ENCODE measurements around the gene RIMKLB.
"Not testable (repeated sequence)": the region's sequence is repeated elsewhere in the genome, so short reads cannot be mapped to it uniquely, and the experiment has no call there.

Gene RIMKLB

DNA sequence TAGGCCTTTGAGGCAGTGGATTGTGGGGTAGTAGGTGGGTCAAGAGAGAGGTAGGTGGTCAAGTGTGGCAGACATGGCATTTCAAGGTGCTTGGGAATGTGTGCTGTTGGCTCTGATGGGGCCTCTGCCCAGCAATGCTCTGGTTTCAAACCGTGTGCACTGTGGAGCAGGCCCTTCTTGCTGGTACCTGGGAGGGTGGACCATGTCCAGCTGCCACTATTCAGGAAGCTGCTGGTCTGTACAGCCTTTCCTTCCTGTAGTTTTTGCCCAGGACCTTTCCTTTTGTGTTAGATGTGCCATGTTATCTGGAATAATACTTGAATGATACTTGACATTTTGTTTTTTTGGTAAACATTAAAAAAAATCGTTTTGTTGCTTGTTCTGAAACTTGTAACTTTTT, 14.8 kb downstream of the RIMKLB start:
- no peak for DNase-seq (ENCODE audit: low read depth)
- no peak overlapping the region for H3K4me3 ChIP-seq (ENCODE audit: low read depth, low read length)
- TF ChIP-seq, protein P1, sequence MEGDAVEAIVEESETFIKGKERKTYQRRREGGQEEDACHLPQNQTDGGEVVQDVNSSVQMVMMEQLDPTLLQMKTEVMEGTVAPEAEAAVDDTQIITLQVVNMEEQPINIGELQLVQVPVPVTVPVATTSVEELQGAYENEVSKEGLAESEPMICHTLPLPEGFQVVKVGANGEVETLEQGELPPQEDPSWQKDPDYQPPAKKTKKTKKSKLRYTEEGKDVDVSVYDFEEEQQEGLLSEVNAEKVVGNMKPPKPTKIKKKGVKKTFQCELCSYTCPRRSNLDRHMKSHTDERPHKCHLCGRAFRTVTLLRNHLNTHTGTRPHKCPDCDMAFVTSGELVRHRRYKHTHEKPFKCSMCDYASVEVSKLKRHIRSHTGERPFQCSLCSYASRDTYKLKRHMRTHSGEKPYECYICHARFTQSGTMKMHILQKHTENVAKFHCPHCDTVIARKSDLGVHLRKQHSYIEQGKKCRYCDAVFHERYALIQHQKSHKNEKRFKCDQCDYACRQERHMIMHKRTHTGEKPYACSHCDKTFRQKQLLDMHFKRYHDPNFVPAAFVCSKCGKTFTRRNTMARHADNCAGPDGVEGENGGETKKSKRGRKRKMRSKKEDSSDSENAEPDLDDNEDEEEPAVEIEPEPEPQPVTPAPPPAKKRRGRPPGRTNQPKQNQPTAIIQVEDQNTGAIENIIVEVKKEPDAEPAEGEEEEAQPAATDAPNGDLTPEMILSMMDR (IDR thresholded peaks at IDR 0.05; ENCODE audit: insufficient read depth, low read depth, low read length, missing control alignments), result no peak

DNA sequence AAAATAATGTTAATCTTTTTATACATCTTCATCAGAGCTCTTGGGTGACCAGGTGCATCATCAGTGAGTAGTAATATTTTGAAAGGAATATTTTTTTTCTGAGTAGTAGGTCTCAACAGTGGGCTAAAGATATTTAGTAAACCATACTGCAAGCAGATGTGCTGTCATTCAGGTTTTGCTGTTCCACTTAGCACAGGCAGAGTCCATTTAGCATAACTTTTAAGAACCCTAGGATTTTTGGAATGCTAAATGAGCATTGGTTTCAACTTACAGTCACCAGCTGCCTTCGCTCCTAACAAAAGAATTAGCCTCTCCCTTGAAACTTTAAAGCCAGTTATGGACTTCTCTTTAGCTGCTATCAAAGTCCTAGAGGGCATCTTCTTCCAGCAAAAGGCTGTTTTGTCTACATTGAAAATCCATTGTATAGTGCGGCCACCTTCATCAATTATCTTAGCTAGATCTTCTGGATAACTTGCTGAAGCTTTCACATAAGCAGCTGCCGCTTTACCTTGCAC, 24.6 kb downstream of the RIMKLB start:
- no peak for DNase-seq (ENCODE audit: low read depth)
- TF ChIP-seq, protein P1 (IDR thresholded peaks at IDR 0.05; ENCODE audit: insufficient read depth, low read depth, low read length, missing control alignments), result no peak
- H3K4me3 ChIP-seq (ENCODE audit: low read depth, low read length), result no peak overlapping the region

- DNase-seq (ENCODE audit: low read depth), result no peak
- H3K4me3 ChIP-seq (ENCODE audit: low read depth, low read length), result no peak overlapping the region
- TF ChIP-seq, protein P1 (IDR thresholded peaks at IDR 0.05; ENCODE audit: insufficient read depth, low read depth, low read length, missing control alignments), result no peak
Measured at GRCh38 chr12:8734873-8735381, 37.1 kb downstream of the RIMKLB start.

- TF ChIP-seq, protein P1 (IDR thresholded peaks at IDR 0.05; ENCODE audit: insufficient read depth, low read depth, low read length, missing control alignments), result no peak
- no peak for DNase-seq (ENCODE audit: low read depth)
- H3K4me3 ChIP-seq (ENCODE audit: low read depth, low read length), result no peak overlapping the region
Measured at GRCh38 chr12:8742501-8742900, 44.7 kb downstream of the RIMKLB start.

DNA sequence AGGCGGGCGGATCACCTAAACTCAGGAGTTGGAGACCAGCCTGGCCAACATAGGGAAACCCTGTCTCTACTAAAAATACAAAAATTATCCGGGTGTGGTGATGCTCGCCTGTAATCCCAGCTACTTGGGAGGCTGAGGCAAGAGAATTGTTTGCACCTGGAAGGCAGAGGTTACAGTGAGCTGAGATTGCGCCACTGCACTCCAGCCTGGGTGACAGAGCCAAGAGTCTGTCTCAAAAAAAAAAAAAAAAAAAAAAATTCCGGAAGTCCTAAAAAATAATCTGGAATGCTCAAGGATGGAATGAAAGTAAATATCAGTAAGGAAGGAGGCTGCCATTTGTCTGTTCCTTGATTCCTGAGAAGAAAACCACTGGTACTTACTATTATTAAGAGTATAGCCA, 45.3 kb downstream of the RIMKLB start:
- H3K4me3 ChIP-seq (ENCODE audit: low read depth, low read length); DNase-seq (ENCODE audit: low read depth): not testable (repeated sequence)

DNA sequence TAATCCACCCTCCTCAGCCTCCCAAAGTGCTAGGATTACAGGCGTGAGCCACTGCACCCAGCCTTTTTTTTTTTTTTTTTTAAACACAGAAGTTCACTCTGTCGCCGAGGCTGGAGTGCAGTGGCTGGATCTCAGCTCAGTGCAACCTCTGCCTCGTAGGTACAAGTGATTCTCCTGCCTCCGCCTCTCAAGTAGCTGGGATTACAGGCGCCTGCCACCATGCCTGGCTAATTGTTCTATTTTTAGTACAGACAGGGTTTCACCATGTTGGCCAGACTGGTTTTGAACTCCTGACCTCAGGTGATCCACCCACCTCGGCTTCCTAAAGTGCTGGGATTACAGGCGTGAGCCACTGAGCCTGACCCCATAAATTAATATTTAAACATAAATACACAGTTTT, 47.8 kb downstream of the RIMKLB start:
- H3K4me3 ChIP-seq (ENCODE audit: low read depth, low read length); DNase-seq (ENCODE audit: low read depth): not testable (repeated sequence)

DNA sequence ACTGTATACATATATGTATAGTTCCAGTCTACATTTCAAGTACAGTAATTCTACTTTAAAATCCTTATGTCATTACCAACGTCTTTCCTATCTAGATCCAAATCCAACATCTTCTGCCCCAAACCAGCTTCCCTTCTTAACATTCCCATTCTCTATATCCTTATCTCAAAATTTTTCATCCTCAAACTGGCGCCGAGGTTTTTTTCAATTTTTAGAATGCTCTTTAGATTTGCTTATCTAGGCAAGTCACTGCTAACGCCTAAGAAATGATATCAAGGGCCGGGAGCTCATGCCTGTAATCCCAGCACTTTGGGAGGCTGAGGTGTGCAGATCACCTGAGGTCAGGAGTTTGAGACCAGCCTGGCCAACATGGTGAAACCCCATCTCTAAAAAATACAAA, 48.3 kb downstream of the RIMKLB start:
- no peak for DNase-seq (ENCODE audit: low read depth)
- no peak overlapping the region for H3K4me3 ChIP-seq (ENCODE audit: low read depth, low read length)
- TF ChIP-seq, protein P1 (IDR thresholded peaks at IDR 0.05; ENCODE audit: insufficient read depth, low read depth, low read length, missing control alignments), result no peak

DNA sequence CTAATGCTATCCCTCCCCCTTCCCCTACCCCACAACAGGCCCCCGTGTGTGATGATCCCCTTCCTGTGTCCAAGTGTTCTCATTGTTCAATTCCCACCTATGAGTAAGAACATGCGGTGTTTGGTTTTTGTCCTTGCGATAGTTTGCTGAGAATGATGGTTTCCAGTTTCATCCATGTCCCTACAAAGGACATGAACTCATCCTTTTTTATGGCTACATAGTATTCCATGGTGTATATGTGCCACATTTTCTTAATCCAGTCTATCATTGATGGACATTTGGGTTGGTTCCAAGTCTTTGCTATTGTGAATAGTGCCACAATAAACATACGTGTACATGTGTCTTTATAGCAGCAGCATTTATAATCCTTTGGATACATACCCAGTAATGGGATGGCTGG, 62.3 kb downstream of the RIMKLB start:
- not testable (repeated sequence) for DNase-seq (ENCODE audit: low read depth); H3K4me3 ChIP-seq (ENCODE audit: low read depth, low read length)

- H3K4me3 ChIP-seq (ENCODE audit: low read depth, low read length); DNase-seq (ENCODE audit: low read depth): not testable (repeated sequence)
Measured at GRCh38 chr12:8762701-8763100, 64.9 kb downstream of the RIMKLB start.

DNA sequence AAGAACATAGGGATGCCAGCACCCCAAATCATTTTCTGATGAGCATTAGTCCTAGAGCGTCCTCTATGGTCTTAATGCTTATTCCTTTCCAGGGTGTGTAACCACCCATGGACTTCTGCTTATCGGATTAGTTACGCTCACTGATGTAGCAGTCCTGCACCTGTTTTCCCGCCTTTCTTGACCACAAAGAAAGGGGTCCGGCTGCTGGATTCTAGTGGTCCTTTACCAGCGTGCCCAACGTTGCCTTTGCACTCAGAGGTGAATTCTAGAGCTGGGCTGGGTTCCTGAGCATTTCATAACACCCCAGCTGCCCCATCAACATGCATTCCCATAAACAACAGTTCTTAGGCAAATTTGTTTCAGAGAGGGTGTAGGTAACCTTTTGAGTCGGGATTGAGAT, 68.3 kb downstream of the RIMKLB start:
- DNase-seq (ENCODE audit: low read depth); H3K4me3 ChIP-seq (ENCODE audit: low read depth, low read length): not testable (repeated sequence)
